ENCODE data around the gene RPUSD3.

Gene RPUSD3

GRCh38 chr3:9800529-9800928 lies 43.3 kb downstream of the RPUSD3 start:
- no peak for DNase-seq

DNA sequence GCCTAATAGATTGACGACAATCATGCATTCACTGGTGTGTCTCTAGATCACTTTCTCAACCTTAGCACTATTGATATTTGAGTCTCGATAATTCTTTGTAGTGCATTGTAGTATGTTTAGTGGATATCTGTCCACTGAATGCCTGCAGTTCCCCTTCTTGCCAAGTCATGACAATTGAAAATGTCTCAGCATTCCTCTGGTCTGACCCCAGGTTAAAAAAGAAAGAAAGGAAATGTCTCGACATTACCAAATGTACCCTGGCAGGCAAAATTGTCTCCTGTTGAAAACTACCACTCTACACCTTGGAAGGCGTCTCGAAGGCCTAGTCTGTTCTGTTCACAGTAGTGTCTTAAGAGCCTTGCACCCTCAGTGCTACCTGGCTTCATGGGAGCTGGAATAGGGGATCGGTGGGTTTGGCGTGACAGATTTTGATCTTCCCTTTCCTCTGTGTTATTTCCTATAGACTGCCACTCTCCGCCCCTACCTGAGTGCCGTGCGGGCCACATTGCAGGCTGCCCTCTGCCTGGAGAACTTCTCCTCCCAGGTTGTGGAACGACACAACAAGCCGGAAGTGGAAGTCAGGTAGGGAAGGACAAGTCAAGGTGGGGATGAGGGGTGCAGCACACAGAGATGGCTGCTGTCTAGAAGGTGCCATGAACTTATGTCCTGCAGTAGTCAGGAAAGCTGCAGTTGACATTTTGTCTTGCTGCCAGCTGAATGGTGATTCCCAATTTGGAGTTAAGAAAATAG lies 46.4 kb downstream of the RPUSD3 start:
- DNase-seq = no peak

GRCh38 chr3:9795207-9795606 lies 48.6 kb downstream of the RPUSD3 start:
- DNase-seq = no peak

DNA sequence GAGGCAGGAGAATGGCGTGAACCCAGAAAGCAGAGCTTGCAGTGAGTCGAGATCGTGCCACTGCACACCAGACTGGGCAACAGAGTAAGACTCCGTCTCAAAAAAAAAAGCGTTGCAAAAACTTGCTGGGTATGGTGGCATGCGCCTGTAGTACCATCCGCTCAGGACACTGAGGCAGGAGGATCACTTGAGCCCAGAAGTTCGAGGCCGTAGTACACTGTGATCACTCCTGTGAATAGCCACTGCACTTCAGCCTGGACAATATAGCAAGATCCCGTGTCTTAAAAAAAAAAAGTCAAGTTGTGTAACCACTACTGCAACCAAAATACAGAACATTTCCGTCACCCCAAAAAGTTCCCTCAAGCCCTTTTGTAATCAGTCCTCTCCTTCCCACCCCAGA lies 49.4 kb downstream of the RPUSD3 start:
- no peak for DNase-seq

- DNase-seq = no peak
Observed at GRCh38 chr3:9793161-9793781, 50.5 kb downstream of the RPUSD3 start.

GRCh38 chr3:9792405-9793160 lies 51.2 kb downstream of the RPUSD3 start, which contains the start of the genes ARPC4 and TADA3:
Gene ARPC4, plus strand, starts transcription at chr3:9793082. Its CDS starts 40 bp downstream, at chr3:9793122.
Gene TADA3, minus strand, starts transcription at chr3:9792473. Its CDS starts 1,007 bp downstream, at chr3:9791466.
- DNase-seq = peak; percentile 92 to 99

DNA sequence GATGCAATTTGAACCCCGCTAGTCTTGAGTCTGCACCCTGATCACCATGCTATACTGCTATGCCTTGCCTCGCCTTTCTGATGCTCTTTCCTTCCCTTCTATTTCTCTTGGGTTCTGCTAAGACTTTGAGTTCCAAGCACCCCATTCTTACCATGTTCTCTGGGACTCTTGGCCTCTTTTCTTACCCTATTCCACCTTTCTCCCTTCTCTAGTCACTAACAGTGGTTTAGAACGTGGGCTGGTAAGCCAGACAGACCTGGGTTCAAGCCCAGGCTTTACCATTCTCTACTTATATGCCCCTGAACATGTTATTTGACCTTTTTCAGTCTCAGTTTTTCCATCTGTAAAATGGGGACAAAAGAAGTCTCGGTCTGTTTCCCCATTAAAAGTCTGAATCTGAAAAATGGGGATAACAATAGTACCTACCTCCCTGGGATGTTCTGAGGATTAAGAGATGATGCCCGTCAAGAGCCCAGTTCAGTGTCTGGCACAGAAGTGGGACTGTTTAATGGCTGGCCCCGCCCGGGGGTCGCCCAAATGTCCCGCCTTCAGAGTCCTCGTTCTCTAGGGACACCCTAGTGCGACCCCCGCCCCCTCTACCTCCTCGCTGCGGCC lies 51.9 kb downstream of the RPUSD3 start:
- no peak for DNase-seq

DNA sequence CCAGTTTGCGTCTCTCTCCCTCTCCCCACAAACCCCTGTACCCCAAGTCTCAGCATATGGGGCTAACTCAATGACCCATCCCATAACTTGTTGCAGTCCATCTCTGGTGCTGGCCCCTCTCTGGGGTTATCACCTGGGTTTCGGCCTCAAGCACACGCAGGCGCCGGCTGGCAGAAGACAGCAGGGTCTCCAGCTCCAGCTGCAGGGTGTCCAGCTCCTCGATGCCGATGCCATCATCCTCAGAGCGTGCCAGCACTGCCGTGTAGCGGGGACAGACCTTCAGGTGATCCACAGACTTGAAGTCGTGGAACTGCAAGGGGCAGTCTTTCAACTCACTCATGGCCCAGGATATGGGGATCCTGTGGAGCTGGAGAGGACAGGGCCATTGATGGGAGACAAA lies 52.7 kb downstream of the RPUSD3 start:
- no peak for DNase-seq

Data from hippocampal formation (tissue), 2 donors.